IPS DF 6.9 (cell line): ENCODE results near the gene XXYLT1.

ENCODE experiments used
- DNase-seq: peaks from one replicate; pipeline ENCODE4 v3.0.0-alpha.2; 2013; ENCODE audit warnings: low read depth, low spot score
- H3K27ac ChIP-seq: one replicate; pipeline ENCODE4 v1.5.1; 2013; ENCODE audit warnings: low read length, control low read depth
- H3K27me3 ChIP-seq: 2 replicates; pipeline ENCODE4 v1.6.1; 2013; ENCODE audit warnings: mild to moderate bottlenecking, low read length; ENCODE audit not compliant: control insufficient read depth, insufficient read depth
- H3K36me3 ChIP-seq: 2 replicates; pipeline ENCODE4 v1.6.1; 2013; ENCODE audit warnings: low read length; ENCODE audit not compliant: control insufficient read depth, insufficient read depth
- H3K4me1 ChIP-seq: 2 replicates; pipeline ENCODE4 v1.6.1; 2013; ENCODE audit warnings: low read length; ENCODE audit not compliant: control insufficient read depth, insufficient read depth
- H3K4me3 ChIP-seq: 2 replicates; pipeline ENCODE4 v1.5.1; 2013; ENCODE audit warnings: mild to moderate bottlenecking, low read length
- H3K9me3 ChIP-seq: 2 replicates; pipeline ENCODE4 v1.6.1; 2013; ENCODE audit warnings: low read length, inconsistent platforms; ENCODE audit not compliant: control insufficient read depth, insufficient read depth
- WGBS: extraction: QIAGEN DNeasy Blood & Tissue Kit; methylation state at CpG from one replicate; pipeline ENCODE4 v1.1.7; 2013; ENCODE audit warnings: mixed read lengths, missing lambda C conversion rate; ENCODE audit not compliant: insufficient read length, insufficient coverage; 5-methylcytosine and 5-hydroxymethylcytosine counted together

Gene XXYLT1

GRCh38 chr3:195081242-195081963 lies 189.6 kb downstream of the XXYLT1 start:
- no CpG with 5 or more reads among the region's 12 CpGs for WGBS
- no peaks in the 10 kb centered on the region for H3K36me3 ChIP-seq
- no peak overlapping the region for H3K4me3 ChIP-seq
- H3K27ac ChIP-seq: no peak overlapping the region
- no peak for DNase-seq
- no peaks in the 10 kb centered on the region for H3K9me3 ChIP-seq
- no peaks in the 10 kb centered on the region for H3K27me3 ChIP-seq
- no peaks in the 10 kb centered on the region; the same call in 1 of the 2 replicates for H3K4me1 ChIP-seq

GRCh38 chr3:195080571-195081151 lies 190.3 kb downstream of the XXYLT1 start:
- H3K27ac ChIP-seq: no peak overlapping the region
- no CpG with 5 or more reads among the region's 16 CpGs for WGBS
- H3K36me3 ChIP-seq: no peaks in the 10 kb centered on the region
- no peaks in the 10 kb centered on the region; the same call in 1 of the 2 replicates for H3K4me1 ChIP-seq
- no peaks in the 10 kb centered on the region for H3K9me3 ChIP-seq
- DNase-seq: no peak
- no peaks in the 10 kb centered on the region for H3K27me3 ChIP-seq
- no peak overlapping the region for H3K4me3 ChIP-seq

- H3K9me3 ChIP-seq: no peaks in the 10 kb centered on the region
- no peak overlapping the region for H3K27ac ChIP-seq
- H3K4me1 ChIP-seq: no peaks in the 10 kb centered on the region; the same call in 1 of the 2 replicates
- H3K36me3 ChIP-seq: no peaks in the 10 kb centered on the region
- no peak overlapping the region for H3K4me3 ChIP-seq
- WGBS: no CpG with 5 or more reads among the region's 3 CpGs
- no peaks in the 10 kb centered on the region for H3K27me3 ChIP-seq
- no peak for DNase-seq
These were observed 190.8 kb downstream of the XXYLT1 start for GRCh38 chr3:195080125-195080524.

- no peaks in the 10 kb centered on the region for H3K9me3 ChIP-seq
These were observed 191.3 kb downstream of the XXYLT1 start for GRCh38 chr3:195079636-195080035.

GRCh38 chr3:195078891-195079440 lies 192.0 kb downstream of the XXYLT1 start:
- no peak for DNase-seq
- Histone ChIP-seq H3K4me1 (no peaks in the 10 kb centered on the region; the same call in 1 of the 2 replicates), H3K36me3 (peaks cover 3% of the 10 kb centered on the region; the same call in 1 of the 2 replicates), H3K27ac (no peak overlapping the region), H3K4me3 (no peak overlapping the region), H3K9me3 (no peaks in the 10 kb centered on the region), H3K27me3 (no peaks in the 10 kb centered on the region)
- no CpG with 5 or more reads among the region's 12 CpGs for WGBS

More at GRCh38 chr3:195079636-195080035, 191.3 kb downstream of the XXYLT1 start:
- H3K4me3 ChIP-seq: no peak overlapping the region
- WGBS: no CpG with 5 or more reads among the region's 5 CpGs
- no peak overlapping the region for H3K27ac ChIP-seq
- H3K36me3 ChIP-seq: no peaks in the 10 kb centered on the region
- no peaks in the 10 kb centered on the region for H3K27me3 ChIP-seq
- H3K4me1 ChIP-seq: no peaks in the 10 kb centered on the region; the same call in 1 of the 2 replicates
- no peak for DNase-seq

GRCh38 chr3:195077611-195078540 lies 193.1 kb downstream of the XXYLT1 start:
- DNase-seq: no peak
- H3K9me3 ChIP-seq: no peaks in the 10 kb centered on the region
- H3K4me3 ChIP-seq: no peak overlapping the region
- no peaks in the 10 kb centered on the region for H3K27me3 ChIP-seq
- peaks cover 3% of the 10 kb centered on the region; the same call in 1 of the 2 replicates for H3K36me3 ChIP-seq
- H3K27ac ChIP-seq: no peak overlapping the region
- no peaks in the 10 kb centered on the region; the same call in 1 of the 2 replicates for H3K4me1 ChIP-seq
- no CpG with 5 or more reads among the region's 29 CpGs for WGBS

- H3K36me3 ChIP-seq: peaks cover 3% of the 10 kb centered on the region; the same call in 1 of the 2 replicates
- H3K27ac ChIP-seq: no peak overlapping the region
- no peak overlapping the region for H3K4me3 ChIP-seq
- H3K27me3 ChIP-seq: no peaks in the 10 kb centered on the region
- H3K4me1 ChIP-seq: no peaks in the 10 kb centered on the region; the same call in 1 of the 2 replicates
- no CpG with 5 or more reads among the region's 11 CpGs for WGBS
- no peak for DNase-seq
- no peaks in the 10 kb centered on the region for H3K9me3 ChIP-seq
These were observed 193.9 kb downstream of the XXYLT1 start for GRCh38 chr3:195076981-195077610.

GRCh38 chr3:195075941-195076875 lies 194.8 kb downstream of the XXYLT1 start:
- WGBS: no CpG with 5 or more reads among the region's 35 CpGs
- no peak overlapping the region for H3K27ac ChIP-seq
- H3K36me3 ChIP-seq: peaks cover 3% of the 10 kb centered on the region; the same call in 1 of the 2 replicates
- H3K27me3 ChIP-seq: no peaks in the 10 kb centered on the region
- DNase-seq: no peak
- H3K4me1 ChIP-seq: no peaks in the 10 kb centered on the region; the same call in 1 of the 2 replicates
- H3K9me3 ChIP-seq: no peaks in the 10 kb centered on the region
- no peak overlapping the region for H3K4me3 ChIP-seq
